Neuron (in vitro differentiated cells): ENCODE data around the gene PIGH.
"Not testable (repeated sequence)": the region's sequence is repeated elsewhere in the genome, so short reads cannot be mapped to it uniquely, and the experiment has no call there.

Source experiments
- H2AFZ ChIP-seq: one replicate; pipeline ENCODE4 v1.6.1; 2013; ENCODE audit warnings: low read depth, mild to moderate bottlenecking, inconsistent platforms, low read length, moderate library complexity
- H3K27me3 ChIP-seq: one replicate; pipeline ENCODE4 v1.6.1; 2013; ENCODE audit warnings: low read length; ENCODE audit not compliant: insufficient read depth
- H3K36me3 ChIP-seq: one replicate; pipeline ENCODE4 v1.6.1; 2013; ENCODE audit warnings: low read length; ENCODE audit not compliant: insufficient read depth
- H3K4me1 ChIP-seq: one replicate; pipeline ENCODE4 v1.6.1; 2013; ENCODE audit warnings: low read length; ENCODE audit not compliant: insufficient read depth
- H3K4me3 ChIP-seq: 2 replicates; pipeline ENCODE4 v1.5.1; 2013; ENCODE audit warnings: mild to moderate bottlenecking, low read length, moderate library complexity
- H3K9me3 ChIP-seq: one replicate; pipeline ENCODE4 v1.6.1; 2013; ENCODE audit warnings: low read length

PIGH gene

DNA sequence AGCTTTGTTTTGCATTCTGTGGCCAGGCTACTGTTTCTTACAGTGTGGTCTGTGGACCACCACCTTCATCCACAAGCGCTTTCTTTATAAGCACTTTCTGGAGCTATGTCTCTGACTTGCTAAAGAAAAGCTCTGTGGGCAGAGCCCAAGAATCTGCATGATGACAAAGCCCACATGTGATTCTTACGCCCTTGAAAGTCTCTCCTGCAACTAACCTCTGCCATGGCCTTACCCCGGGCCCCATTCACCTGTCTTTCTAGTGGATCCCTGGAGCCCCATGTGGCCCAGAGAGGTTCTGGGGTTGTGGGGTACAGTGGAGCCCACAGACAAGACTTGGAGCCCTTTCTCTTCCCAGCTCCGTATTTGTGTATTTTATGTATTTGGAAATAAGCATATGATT, 50.3 kb downstream of the PIGH start:
- Histone ChIP-seq H3K36me3 (peaks cover 2% of the 10 kb centered on the region), H2AFZ (no peak overlapping the region), H3K4me3 (no peak overlapping the region), H3K9me3 (peaks cover 5% of the 10 kb centered on the region), H3K4me1 (no peaks in the 10 kb centered on the region), H3K27me3 (no peaks in the 10 kb centered on the region)

DNA sequence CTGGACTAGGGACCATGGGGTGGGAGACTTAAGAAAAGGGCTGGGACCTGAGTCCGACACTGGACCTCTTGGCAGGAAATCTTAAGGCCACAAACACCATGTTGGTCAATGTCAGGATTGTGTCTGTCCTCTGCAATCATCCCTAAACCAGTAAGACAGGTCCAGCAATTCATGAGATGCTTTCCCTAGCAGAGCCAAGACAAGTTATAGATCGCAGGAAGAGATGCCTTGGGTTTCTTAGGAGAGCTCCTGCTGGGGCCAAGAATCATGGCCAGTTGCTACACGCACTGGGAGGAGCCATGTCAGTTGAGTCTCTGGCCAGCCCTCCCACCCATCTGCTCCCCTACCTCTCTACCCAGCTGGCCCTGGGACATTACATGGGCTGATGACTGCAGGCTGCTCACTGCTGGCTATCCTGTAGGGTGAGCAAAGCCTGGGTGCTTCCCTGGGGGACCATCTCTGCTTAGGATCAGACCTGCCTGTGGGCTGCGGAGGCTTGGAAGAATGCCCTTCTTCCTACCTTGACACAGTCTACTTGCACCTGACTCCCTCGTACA, 52.8 kb downstream of the PIGH start:
- H3K36me3 ChIP-seq: peaks cover 6% of the 10 kb centered on the region
- no peaks in the 10 kb centered on the region for H3K27me3 ChIP-seq
- peaks cover 7% of the 10 kb centered on the region for H3K9me3 ChIP-seq
- no peak overlapping the region for H2AFZ ChIP-seq
- H3K4me3 ChIP-seq: no peak overlapping the region
- H3K4me1 ChIP-seq: no peaks in the 10 kb centered on the region

DNA sequence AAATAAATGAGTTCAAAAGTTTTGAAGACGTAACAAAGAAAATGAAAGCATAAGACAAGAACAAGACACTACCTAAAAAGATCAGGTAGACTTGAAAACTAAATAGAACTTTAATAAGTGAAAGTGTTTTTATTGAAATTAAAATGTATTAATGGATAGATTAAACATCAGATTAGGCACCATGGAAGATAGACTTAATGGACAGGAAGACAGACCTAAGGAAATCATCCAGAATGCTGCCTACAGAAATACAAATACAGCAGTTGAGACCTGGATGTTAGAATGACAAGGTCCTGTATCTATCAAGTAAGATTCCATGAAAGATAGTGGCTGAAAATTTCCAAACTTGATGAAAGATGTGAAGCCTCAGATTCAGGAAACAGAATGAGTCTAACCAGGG, 55.5 kb downstream of the PIGH start:
- peaks cover 1% of the 10 kb centered on the region for H3K4me1 ChIP-seq
- H3K36me3 ChIP-seq: peaks cover 6% of the 10 kb centered on the region
- no peak overlapping the region for H3K4me3 ChIP-seq
- H2AFZ ChIP-seq: no peak overlapping the region
- H3K9me3 ChIP-seq: peaks cover 7% of the 10 kb centered on the region
- no peaks in the 10 kb centered on the region for H3K27me3 ChIP-seq

DNA sequence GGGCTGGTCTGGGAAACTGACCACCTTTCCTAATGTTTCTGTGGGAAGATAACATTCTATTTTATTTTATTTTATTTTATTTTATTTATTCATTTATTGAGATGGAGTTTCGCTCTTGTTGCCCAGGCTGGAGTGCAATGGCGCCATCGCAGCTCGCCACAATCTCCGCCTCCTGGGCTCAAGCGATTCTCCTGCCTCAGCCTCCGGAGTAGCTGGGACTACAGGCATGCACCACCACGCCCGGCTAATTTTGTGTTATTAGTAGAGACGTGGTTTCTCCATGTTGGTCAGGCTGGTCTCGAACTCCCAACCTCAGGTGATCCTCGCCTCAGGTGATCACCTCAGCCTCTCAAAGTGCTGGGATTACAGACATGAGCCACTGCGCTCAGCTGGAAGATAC, 57.4 kb downstream of the PIGH start:
- H3K9me3 ChIP-seq, H2AFZ ChIP-seq, H3K36me3 ChIP-seq, H3K27me3 ChIP-seq, H3K4me3 ChIP-seq: not testable (repeated sequence)
- peaks cover 13% of the 10 kb centered on the region for H3K4me1 ChIP-seq

DNA sequence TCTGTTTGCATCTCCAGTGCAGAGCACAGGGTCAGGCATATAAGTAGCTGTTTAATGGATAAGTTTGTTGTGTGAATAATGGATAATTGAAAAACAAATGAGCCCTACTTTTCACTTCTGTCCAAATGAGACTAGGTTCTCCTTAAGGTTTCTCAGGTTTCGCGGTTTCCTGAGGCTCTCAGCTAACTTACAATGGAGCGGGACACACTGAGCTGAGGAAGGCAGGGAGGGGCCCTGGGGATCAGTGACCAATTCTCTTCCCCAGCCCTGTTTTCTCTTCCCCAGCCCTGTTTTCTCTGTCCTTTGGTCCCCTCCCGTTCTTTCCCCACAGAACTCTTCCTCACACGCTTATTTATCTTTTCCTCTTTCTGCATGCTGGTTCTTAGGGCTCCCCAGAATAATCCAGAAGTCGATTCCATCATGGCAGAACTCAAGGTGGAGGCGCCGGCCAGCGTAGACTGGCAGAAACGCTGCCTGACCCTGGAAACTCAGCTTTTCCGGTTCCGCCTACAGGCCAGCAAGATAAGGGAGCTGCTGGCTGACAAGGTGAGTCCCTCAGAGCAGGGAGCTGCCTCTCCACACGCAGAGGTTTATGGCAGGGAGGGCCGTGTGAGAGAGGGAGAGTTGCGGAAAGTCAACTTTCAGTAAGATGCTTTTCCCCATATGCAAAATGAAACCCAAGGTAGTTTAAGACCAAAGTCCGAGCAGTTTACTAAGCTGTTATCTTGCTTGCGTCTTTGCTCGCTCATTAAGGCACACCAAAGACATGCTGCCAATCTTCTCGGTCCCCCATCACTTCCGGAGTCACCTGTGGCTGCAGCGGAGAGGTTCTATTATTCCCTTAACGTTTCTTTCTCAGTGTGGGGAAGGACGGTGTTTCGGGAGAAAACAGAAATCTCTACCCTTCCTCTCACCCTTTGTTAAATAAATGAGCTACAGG, 58.4 kb downstream of the PIGH start:
- Histone ChIP-seq H3K27me3 (no peaks in the 10 kb centered on the region), H3K36me3 (peaks cover 6% of the 10 kb centered on the region)

More for the DNA sequence above, 58.4 kb downstream of the PIGH start:
- no peak overlapping the region for H2AFZ ChIP-seq
- H3K4me1 ChIP-seq: peaks cover 13% of the 10 kb centered on the region
- peaks cover 7% of the 10 kb centered on the region for H3K9me3 ChIP-seq
- H3K4me3 ChIP-seq: no peak overlapping the region
